Neural cell (in vitro differentiated cells): ENCODE data around the gene CLEC16A. TPM values are rescaled to one million over a fixed set of nuclear protein-coding genes. Genes with fewer than 3 reads are reported as not detected.

Experiments used
- H2AFZ ChIP-seq: fragments of 200-600, 300-800 bp; sonication (generic), shearing (Covaris generic); 2 replicates; pipeline ENCODE4 v1.6.0; 2014; ENCODE audit warnings: low read depth, mild to moderate bottlenecking, antibody characterized with exemption, low read length, moderate library complexity
- H3F3A ChIP-seq: fragments of 200-600 bp; shearing (Covaris generic); 2 replicates; pipeline ENCODE4 v1.6.1; 2016; ENCODE audit warnings: mild to moderate bottlenecking, moderate library complexity, mixed read lengths, antibody characterized with exemption, low read length; ENCODE audit not compliant: insufficient read depth, poor library complexity, severe bottlenecking
- H3K27ac ChIP-seq: fragments of 200-600, 300-800 bp; sonication (generic), shearing (Covaris generic); 2 replicates; pipeline ENCODE4 v1.5.1; 2014; ENCODE audit warnings: mild to moderate bottlenecking, low read length, moderate library complexity
- H3K27me3 ChIP-seq: fragments of 300-800, 200-600 bp; sonication (generic), shearing (Covaris generic); 2 replicates; pipeline ENCODE4 v1.6.0; 2014; ENCODE audit warnings: mild to moderate bottlenecking, low read depth, low read length, moderate library complexity; ENCODE audit not compliant: insufficient read depth
- H3K36me3 ChIP-seq: fragments of 300-800, 200-600 bp; sonication (generic), shearing (Covaris generic); 2 replicates; pipeline ENCODE4 v1.5.1; 2014; ENCODE audit warnings: mild to moderate bottlenecking, antibody characterized with exemption, low read length, moderate library complexity; ENCODE audit not compliant: insufficient read depth
- H3K4me2 ChIP-seq: fragments of 300-800, 200-600 bp; sonication (generic), shearing (Covaris generic); 2 replicates; pipeline ENCODE4 v1.6.0; 2014; ENCODE audit warnings: mild to moderate bottlenecking, low read length
- H3K4me3 ChIP-seq: fragments of 300-800, 200-600 bp; sonication (generic), shearing (Covaris generic); 2 replicates; pipeline ENCODE4 v1.5.1; 2014; ENCODE audit warnings: mild to moderate bottlenecking, low read length, moderate library complexity
- H3K79me2 ChIP-seq: fragments of 200-600 bp; shearing (Covaris generic); replicated peaks from 2 replicates; pipeline ENCODE4 v1.6.0; 2014; ENCODE audit warnings: mild to moderate bottlenecking, low read length, moderate library complexity; ENCODE audit not compliant: insufficient read depth
- H3K9ac ChIP-seq: fragments of 300-800, 200-600 bp; sonication (generic), shearing (Covaris generic); 2 replicates; pipeline ENCODE4 v1.6.1; 2016; ENCODE audit warnings: mild to moderate bottlenecking, low read length, mixed read lengths
- H3K9me2 ChIP-seq: fragments of 200-600 bp; shearing (Covaris generic); 2 replicates; pipeline ENCODE4 v1.6.1; 2016; ENCODE audit warnings: mild to moderate bottlenecking, low read length, mixed read lengths; ENCODE audit not compliant: insufficient read depth
- H3K9me3 ChIP-seq: fragments of 200-600, 300-800 bp; sonication (generic), shearing (Covaris generic); 2 replicates; pipeline ENCODE4 v1.6.1; 2016; ENCODE audit warnings: mild to moderate bottlenecking, mixed run types, low read length, moderate library complexity, mixed read lengths
- H4K20me1 ChIP-seq: fragments of 200-600 bp; shearing (Covaris generic); 2 replicates; pipeline ENCODE4 v1.6.1; 2016; ENCODE audit warnings: mild to moderate bottlenecking, mixed run types; ENCODE audit not compliant: insufficient read depth
- EP300 ChIP-seq: fragments of 450-650 bp; conservative IDR thresholded peaks from 2 replicates; pipeline ENCODE4 v1.6.1; 2014; ENCODE audit warnings: antibody characterized with exemption, mild to moderate bottlenecking, moderate library complexity; ENCODE audit not compliant: poor library complexity, severe bottlenecking
- EZH2 ChIP-seq: fragments of 200-600, 300-800 bp; shearing (Covaris generic), sonication (generic); IDR thresholded peaks from 2 replicates; pipeline ENCODE4 v1.6.1; 2014; ENCODE audit warnings: antibody characterized with exemption, low read length, borderline replicate concordance, mild to moderate bottlenecking; ENCODE audit not compliant: insufficient read depth, poor library complexity, severe bottlenecking
- MXI1 ChIP-seq: fragments of 450-650 bp; conservative IDR thresholded peaks from 2 replicates; pipeline ENCODE4 v1.6.1; 2014; ENCODE audit warnings: antibody characterized with exemption, mild to moderate bottlenecking; ENCODE audit not compliant: poor library complexity, severe bottlenecking
- POLR2AphosphoS5 ChIP-seq: IDR thresholded peaks from 2 replicates; pipeline ENCODE4 v1.6.1; 2012
- RAD21 ChIP-seq: fragments of 450-650 bp; conservative IDR thresholded peaks from 2 replicates; pipeline ENCODE4 v1.6.1; 2014; ENCODE audit warnings: antibody characterized with exemption, mild to moderate bottlenecking, moderate library complexity
- SMC3 ChIP-seq: fragments of 450-650 bp; conservative IDR thresholded peaks from 2 replicates; pipeline ENCODE4 v1.6.1; 2014; ENCODE audit warnings: antibody characterized with exemption, mild to moderate bottlenecking, moderate library complexity; ENCODE audit not compliant: poor library complexity
- TAF1 ChIP-seq: IDR thresholded peaks from 2 replicates; pipeline ENCODE4 v1.6.1; 2012; ENCODE audit warnings: low read depth
- polyA plus RNA-seq: library from polyadenylated mRNA; depleted of rRNA; stranded (reverse); fragments of >200 nt; gene quantifications from 2 replicates; pipeline ENCODE4 v1.2.3, GENCODE V29; 2014
- TF ChIP-seq, protein P1 (sequence below): fragments of 450-650 bp; IDR thresholded peaks from 2 replicates; pipeline ENCODE4 v1.5.1; 2014; ENCODE audit warnings: antibody characterized with exemption, mild to moderate bottlenecking, moderate library complexity; ENCODE audit not compliant: poor library complexity, severe bottlenecking
- TF ChIP-seq, protein P2 (sequence below): IDR thresholded peaks from 2 replicates; pipeline ENCODE4 v1.6.1; 2012; ENCODE audit warnings: borderline replicate concordance

Gene CLEC16A
- polyA plus RNA-seq, 1 donor from 2014 or later, result 11.1 TPM

DNA sequence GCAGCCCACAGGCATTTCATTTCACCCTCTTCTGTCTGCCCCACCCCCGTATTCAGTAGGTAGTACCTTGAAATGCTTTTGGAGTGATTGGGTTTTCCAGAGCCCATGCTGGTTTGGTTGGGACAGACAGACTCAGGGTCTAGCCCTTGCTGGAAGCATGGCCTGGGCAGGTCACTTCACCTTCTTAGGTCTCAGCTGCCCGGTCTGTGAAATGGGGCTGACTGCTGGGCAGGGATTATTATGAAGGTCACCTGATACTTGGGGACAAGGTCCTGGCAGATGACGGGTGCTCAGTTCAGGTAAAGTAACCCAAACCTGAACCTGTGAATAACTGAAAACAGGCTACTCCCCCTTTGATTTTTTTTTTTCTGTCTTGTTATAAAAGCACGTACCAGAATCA lies 116.0 kb downstream of the CLEC16A start:
- no peaks in the 10 kb centered on the region for H3F3A ChIP-seq
- H3K9ac ChIP-seq, result no peak overlapping the region
- no peak overlapping the region for H3K4me3 ChIP-seq
- no peaks in the 10 kb centered on the region for H3K79me2 ChIP-seq
- TF ChIP-seq, protein P1, sequence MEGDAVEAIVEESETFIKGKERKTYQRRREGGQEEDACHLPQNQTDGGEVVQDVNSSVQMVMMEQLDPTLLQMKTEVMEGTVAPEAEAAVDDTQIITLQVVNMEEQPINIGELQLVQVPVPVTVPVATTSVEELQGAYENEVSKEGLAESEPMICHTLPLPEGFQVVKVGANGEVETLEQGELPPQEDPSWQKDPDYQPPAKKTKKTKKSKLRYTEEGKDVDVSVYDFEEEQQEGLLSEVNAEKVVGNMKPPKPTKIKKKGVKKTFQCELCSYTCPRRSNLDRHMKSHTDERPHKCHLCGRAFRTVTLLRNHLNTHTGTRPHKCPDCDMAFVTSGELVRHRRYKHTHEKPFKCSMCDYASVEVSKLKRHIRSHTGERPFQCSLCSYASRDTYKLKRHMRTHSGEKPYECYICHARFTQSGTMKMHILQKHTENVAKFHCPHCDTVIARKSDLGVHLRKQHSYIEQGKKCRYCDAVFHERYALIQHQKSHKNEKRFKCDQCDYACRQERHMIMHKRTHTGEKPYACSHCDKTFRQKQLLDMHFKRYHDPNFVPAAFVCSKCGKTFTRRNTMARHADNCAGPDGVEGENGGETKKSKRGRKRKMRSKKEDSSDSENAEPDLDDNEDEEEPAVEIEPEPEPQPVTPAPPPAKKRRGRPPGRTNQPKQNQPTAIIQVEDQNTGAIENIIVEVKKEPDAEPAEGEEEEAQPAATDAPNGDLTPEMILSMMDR, result no peak
- TF ChIP-seq, protein P2, sequence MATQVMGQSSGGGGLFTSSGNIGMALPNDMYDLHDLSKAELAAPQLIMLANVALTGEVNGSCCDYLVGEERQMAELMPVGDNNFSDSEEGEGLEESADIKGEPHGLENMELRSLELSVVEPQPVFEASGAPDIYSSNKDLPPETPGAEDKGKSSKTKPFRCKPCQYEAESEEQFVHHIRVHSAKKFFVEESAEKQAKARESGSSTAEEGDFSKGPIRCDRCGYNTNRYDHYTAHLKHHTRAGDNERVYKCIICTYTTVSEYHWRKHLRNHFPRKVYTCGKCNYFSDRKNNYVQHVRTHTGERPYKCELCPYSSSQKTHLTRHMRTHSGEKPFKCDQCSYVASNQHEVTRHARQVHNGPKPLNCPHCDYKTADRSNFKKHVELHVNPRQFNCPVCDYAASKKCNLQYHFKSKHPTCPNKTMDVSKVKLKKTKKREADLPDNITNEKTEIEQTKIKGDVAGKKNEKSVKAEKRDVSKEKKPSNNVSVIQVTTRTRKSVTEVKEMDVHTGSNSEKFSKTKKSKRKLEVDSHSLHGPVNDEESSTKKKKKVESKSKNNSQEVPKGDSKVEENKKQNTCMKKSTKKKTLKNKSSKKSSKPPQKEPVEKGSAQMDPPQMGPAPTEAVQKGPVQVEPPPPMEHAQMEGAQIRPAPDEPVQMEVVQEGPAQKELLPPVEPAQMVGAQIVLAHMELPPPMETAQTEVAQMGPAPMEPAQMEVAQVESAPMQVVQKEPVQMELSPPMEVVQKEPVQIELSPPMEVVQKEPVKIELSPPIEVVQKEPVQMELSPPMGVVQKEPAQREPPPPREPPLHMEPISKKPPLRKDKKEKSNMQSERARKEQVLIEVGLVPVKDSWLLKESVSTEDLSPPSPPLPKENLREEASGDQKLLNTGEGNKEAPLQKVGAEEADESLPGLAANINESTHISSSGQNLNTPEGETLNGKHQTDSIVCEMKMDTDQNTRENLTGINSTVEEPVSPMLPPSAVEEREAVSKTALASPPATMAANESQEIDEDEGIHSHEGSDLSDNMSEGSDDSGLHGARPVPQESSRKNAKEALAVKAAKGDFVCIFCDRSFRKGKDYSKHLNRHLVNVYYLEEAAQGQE, result no peak
- TF ChIP-seq SMC3, result no peak
- no peak for TF ChIP-seq POLR2AphosphoS5
- no peak for TF ChIP-seq RAD21
- no peak for TF ChIP-seq MXI1
- TF ChIP-seq EZH2, result no peak
- no peak for TF ChIP-seq TAF1
- TF ChIP-seq EP300, result no peak
- H3K9me2 ChIP-seq, result no peaks in the 10 kb centered on the region
- H4K20me1 ChIP-seq, result no peaks in the 10 kb centered on the region
- H3K36me3 ChIP-seq, result peaks cover 8% of the 10 kb centered on the region
- H3K27me3 ChIP-seq, result no peaks in the 10 kb centered on the region
- no peak overlapping the region for H3K27ac ChIP-seq
- H3K9me3 ChIP-seq, result no peaks in the 10 kb centered on the region
- no peak overlapping the region for H2AFZ ChIP-seq
- no peak overlapping the region for H3K4me2 ChIP-seq

DNA sequence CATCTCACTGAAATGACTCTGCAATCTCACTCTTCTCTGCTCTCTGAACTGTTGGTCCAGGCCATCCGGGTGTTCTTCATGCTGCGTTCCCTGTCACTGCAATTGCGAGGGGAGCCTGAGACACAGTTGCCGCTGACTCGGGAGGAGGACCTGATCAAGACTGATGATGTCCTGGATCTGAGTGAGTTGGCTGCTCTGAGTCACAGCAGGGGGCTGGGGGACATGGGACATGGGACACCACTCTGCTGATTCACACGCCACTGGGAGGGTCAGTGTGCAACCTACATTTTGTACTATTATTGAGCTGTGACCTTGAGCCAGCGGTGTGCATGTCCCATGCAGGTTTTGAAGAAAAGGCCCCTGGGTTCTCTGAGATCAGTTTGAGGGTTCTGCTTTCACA lies 116.5 kb downstream of the CLEC16A start:
- no peak overlapping the region for H3K9ac ChIP-seq
- H3K4me2 ChIP-seq, result no peak overlapping the region
- no peaks in the 10 kb centered on the region for H3K27me3 ChIP-seq
- no peaks in the 10 kb centered on the region for H4K20me1 ChIP-seq
- H3K36me3 ChIP-seq, result peaks cover 8% of the 10 kb centered on the region
- no peaks in the 10 kb centered on the region for H3K79me2 ChIP-seq
- no peaks in the 10 kb centered on the region for H3K9me3 ChIP-seq
- no peak overlapping the region for H3K4me3 ChIP-seq
- H2AFZ ChIP-seq, result no peak overlapping the region
- H3F3A ChIP-seq, result no peaks in the 10 kb centered on the region
- TF ChIP-seq EZH2 (no peak), SMC3 (no peak), RAD21 (no peak), MXI1 (no peak), TAF1 (no peak), EP300 (no peak), POLR2AphosphoS5 (no peak)
- TF ChIP-seq, protein P2, result no peak
- TF ChIP-seq, protein P1, result no peak
- H3K9me2 ChIP-seq, result no peaks in the 10 kb centered on the region
- H3K27ac ChIP-seq, result no peak overlapping the region
